Gastrocnemius medialis (tissue), 4 donors: ENCODE data around the gene SLIRP.
"Not testable (repeated sequence)": the region's sequence is repeated elsewhere in the genome, so short reads cannot be mapped to it uniquely, and the experiment has no call there.

ENCODE experiments used
- CTCF ChIP-seq, 5 experiments: fragments of 450-650 bp in 3 of 5; fragments of 200-600 bp in 2 of 5; sonication (generic) in 2 of 5; IDR thresholded peaks in 4 of 5; conservative IDR thresholded peaks in 1 of 5; 1 replicate in 4 of 5; 2 replicates in 1 of 5; pipeline ENCODE4 v1.5.1; 2016 to 2019; ENCODE audit warnings: antibody characterized with exemption in 5 of 5, mild to moderate bottlenecking in 3 of 5, moderate library complexity in 3 of 5
- POLR2A ChIP-seq, 2 donors: fragments of 450-650 bp; IDR thresholded peaks; one replicate each; pipeline ENCODE4 v1.6.1; 2017; ENCODE audit warnings: antibody characterized with exemption in 2 of 2, mild to moderate bottlenecking in 2 of 2, moderate library complexity in 2 of 2

DNA sequence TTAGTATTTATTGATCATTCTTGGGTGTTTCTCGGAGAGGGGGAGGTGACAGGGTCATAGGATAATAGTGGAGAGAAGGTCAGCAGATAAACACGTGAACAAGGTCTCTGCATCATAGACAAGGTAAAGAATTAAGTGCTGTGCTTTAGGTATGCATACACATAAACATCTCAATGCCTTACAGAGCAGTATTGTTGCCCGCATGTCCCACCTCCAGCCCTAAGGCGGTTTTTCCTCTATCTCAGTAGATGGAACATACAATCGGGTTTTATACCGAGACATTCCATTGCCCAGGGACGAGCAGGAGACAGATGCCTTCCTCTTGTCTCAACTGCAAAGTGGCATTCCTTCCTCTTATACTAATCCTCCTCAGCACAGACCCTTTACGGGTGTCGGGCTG is 46.3 kb upstream of the SLIRP start:
- TF ChIP-seq CTCF (IDR thresholded peaks at IDR 0.05 in 4 of 5, conservative IDR thresholded peaks at IDR 0.05 in 1 of 5); POLR2A (IDR thresholded peaks at IDR 0.05): not testable (repeated sequence)
